BJ (cell line): ENCODE results near the gene ANO10. TPM values are rescaled to one million over a fixed set of nuclear protein-coding genes. Genes with fewer than 3 reads are reported as not detected.

Experiments
- CTCF ChIA-PET: fragments of 350-600 bp; formaldehyde crosslinking; extraction: SDS; loops from one replicate; lab custom pipeline; 2021; ENCODE audit warnings: antibody characterized with exemption, inconsistent platforms; lab: Yijun Ruan, JAX
- POLR2A ChIA-PET: fragments of 300-600 bp; sonication (Branson Sonifier 250); formaldehyde crosslinking; extraction: SDS; loops from one replicate; lab custom pipeline; 2021; ENCODE audit warnings: antibody characterized with exemption; lab: Charles Lee
- DNase-seq: peaks from one replicate; pipeline ENCODE4 v3.0.0-alpha.2; 2011; ENCODE audit warnings: low read depth
- H3K27me3 ChIP-seq: 2 replicates; pipeline ENCODE4 v1.6.0; 2011; ENCODE audit warnings: low read length; ENCODE audit not compliant: control insufficient read depth, insufficient read depth
- H3K36me3 ChIP-seq: 2 replicates; pipeline ENCODE4 v1.5.1; 2011; ENCODE audit warnings: low read length; ENCODE audit not compliant: control insufficient read depth, insufficient read depth
- H3K4me3 ChIP-seq: 2 replicates; pipeline ENCODE4 v1.5.1; 2011; ENCODE audit warnings: low read depth, mild to moderate bottlenecking, control low read depth, low read length
- CTCF ChIP-seq: IDR thresholded peaks from 2 replicates; pipeline ENCODE4 v1.5.1; 2011; ENCODE audit warnings: low read depth, mild to moderate bottlenecking, control low read depth, inconsistent platforms, low read length, moderate library complexity; ENCODE audit not compliant: insufficient read depth
- polyA plus RNA-seq: library from polyadenylated mRNA; depleted of rRNA; stranded (reverse); fragments of >200 nt; gene quantifications from 2 replicates; pipeline ENCODE4 v1.2.3, GENCODE V29; 2011

Gene ANO10
- polyA plus RNA-seq, 1 experiment: 36.6 TPM

- CTCF ChIA-PET: no interaction called here
Measured at GRCh38 chr3:43391621-43392020, 230.2 kb downstream of the ANO10 start.

GRCh38 chr3:43390255-43390588, 231.6 kb downstream of the ANO10 start:
- Histone ChIP-seq H3K27me3 (no peaks in the 10 kb centered on the region), H3K4me3 (no peak overlapping the region), H3K36me3 (no peaks in the 10 kb centered on the region; the same call in 1 of the 2 replicates)
- no peak for TF ChIP-seq CTCF
- ChIA-PET CTCF (no interaction called here), POLR2A (no interaction called here)
- DNase-seq: no peak

More at GRCh38 chr3:43391621-43392020, 230.2 kb downstream of the ANO10 start:
- Histone ChIP-seq H3K4me3 (no peak overlapping the region), H3K36me3 (no peaks in the 10 kb centered on the region; the same call in 1 of the 2 replicates), H3K27me3 (no peaks in the 10 kb centered on the region)
- no peak for TF ChIP-seq CTCF
- no peak for DNase-seq
- POLR2A ChIA-PET: no interaction called here

- ChIA-PET POLR2A (no interaction called here), CTCF (interaction anchor here (1.0 to 1.1 kb wide), 2 partner anchors 9 to 16 kb away, joined by 3 read pairs; no protein-coding TSS in a partner anchor)
- TF ChIP-seq CTCF: no peak
- H3K27me3 ChIP-seq: no peaks in the 10 kb centered on the region
- no peaks in the 10 kb centered on the region; the same call in 1 of the 2 replicates for H3K36me3 ChIP-seq
- H3K4me3 ChIP-seq: no peak overlapping the region
- no peak for DNase-seq
Measured at GRCh38 chr3:43389388-43390254, 232.2 kb downstream of the ANO10 start.

- ChIA-PET CTCF (interaction anchor here (1.0 to 1.1 kb wide), 2 partner anchors 9 to 16 kb away, joined by 3 read pairs; no protein-coding TSS in a partner anchor), POLR2A (no interaction called here)
- no peak for DNase-seq
- no peaks in the 10 kb centered on the region; the same call in 1 of the 2 replicates for H3K36me3 ChIP-seq
- no peak overlapping the region for H3K4me3 ChIP-seq
- no peak for TF ChIP-seq CTCF
- H3K27me3 ChIP-seq: no peaks in the 10 kb centered on the region
Measured at GRCh38 chr3:43388915-43389314, 232.9 kb downstream of the ANO10 start.

- CTCF ChIA-PET: interaction anchor here (1.1 kb wide), 1 partner anchor 8 kb away, joined by 3 read pairs; no protein-coding TSS in a partner anchor
- no peak for TF ChIP-seq CTCF
- no peaks in the 10 kb centered on the region for H3K27me3 ChIP-seq
- H3K36me3 ChIP-seq: no peaks in the 10 kb centered on the region; the same call in 1 of the 2 replicates
- H3K4me3 ChIP-seq: no peak overlapping the region
- POLR2A ChIA-PET: no interaction called here
- DNase-seq: no peak
Measured at GRCh38 chr3:43388175-43388574, 233.6 kb downstream of the ANO10 start.
